Panc1 (cell line): ENCODE measurements around the gene TLE5. TPM values are rescaled to one million over a fixed set of nuclear protein-coding genes. Genes with fewer than 3 reads are reported as not detected.

Experiments
- ATAC-seq: fragments of 200-7000 bp; cut with Tn5 transposase; 2 replicates; pipeline ENCODE4 v1.9.1; 2020; ENCODE audit warnings: mild to moderate bottlenecking, moderate library complexity
- BruUV-seq: library from RNA; stranded (reverse); fragments of 400-500 nt; replicated peaks from 2 replicates; lab custom pipeline; 2021; lab: Mats Ljungman, UMichigan
- CTCF ChIA-PET: fragments of 300-600 bp; sonication (Branson Sonifier 250); formaldehyde crosslinking; loops from one replicate; lab custom pipeline; 2022; ENCODE audit warnings: antibody characterized with exemption; lab: Charles Lee
- POLR2A ChIA-PET: fragments of 300-600 bp; sonication (Branson Sonifier 250); formaldehyde crosslinking; loops from one replicate; lab custom pipeline; 2022; ENCODE audit warnings: antibody characterized with exemption; lab: Charles Lee
- DNase-seq: peaks from one replicate; pipeline ENCODE4 v3.0.0-alpha.2; 2010; ENCODE audit warnings: low read depth, low spot score
- H3K27ac ChIP-seq: 2 replicates; pipeline ENCODE4 v1.5.1; 2011; ENCODE audit warnings: mild to moderate bottlenecking, low read length, inconsistent platforms
- H3K27me3 ChIP-seq: fragments of 200-500 bp; sonication (Bioruptor generic); 2 replicates; pipeline ENCODE4 v1.6.0; 2014; ENCODE audit warnings: low read length, inconsistent platforms; ENCODE audit not compliant: control insufficient read depth, insufficient read depth
- H3K36me3 ChIP-seq: fragments of 200-500 bp; sonication (Bioruptor generic); 2 replicates; pipeline ENCODE4 v1.5.1; 2014; ENCODE audit warnings: inconsistent platforms, mild to moderate bottlenecking, low read length, moderate library complexity; ENCODE audit not compliant: control insufficient read depth, insufficient read depth
- H3K4me1 ChIP-seq: 2 replicates; pipeline ENCODE4 v1.5.1; 2011; ENCODE audit warnings: inconsistent platforms, mild to moderate bottlenecking, low read length, moderate library complexity; ENCODE audit not compliant: control insufficient read depth, insufficient read depth
- H3K4me3 ChIP-seq, 2 experiments: 2 replicates each; pipeline ENCODE4 v1.5.1; 2011 to 2012; ENCODE audit warnings: low read depth in 2 of 2, low read length in 2 of 2, mild to moderate bottlenecking in 2 of 2, inconsistent platforms in 1 of 2, moderate library complexity in 1 of 2
- H3K9me3 ChIP-seq: fragments of 200-500 bp; sonication (Bioruptor generic); 2 replicates; pipeline ENCODE4 v1.5.1; 2014; ENCODE audit warnings: low read depth, mild to moderate bottlenecking, inconsistent platforms, low read length, moderate library complexity; ENCODE audit not compliant: control insufficient read depth, insufficient read depth
- CTCF ChIP-seq: fragments of 450-650 bp; IDR thresholded peaks from 2 replicates; pipeline ENCODE4 v1.5.1; 2017; ENCODE audit warnings: mild to moderate bottlenecking
- POLR2AphosphoS5 ChIP-seq: IDR thresholded peaks from 2 replicates; pipeline ENCODE4 v1.6.1; 2012; ENCODE audit warnings: mild to moderate bottlenecking, low read depth, low read length, moderate library complexity
- REST ChIP-seq, 2 experiments: IDR thresholded peaks; 2 replicates each; pipeline ENCODE4 v1.6.1; 2011 to 2012; ENCODE audit warnings: low read depth in 2 of 2, control low read depth in 1 of 2, low read length in 1 of 2, mild to moderate bottlenecking in 1 of 2, moderate library complexity in 1 of 2; ENCODE audit not compliant: insufficient read depth in 1 of 2
- SIN3A ChIP-seq: IDR thresholded peaks from 2 replicates; pipeline ENCODE4 v1.6.1; 2012; ENCODE audit warnings: low read depth, mild to moderate bottlenecking, low read length, moderate library complexity, borderline replicate concordance; ENCODE audit not compliant: insufficient read depth
- TCF7L2 ChIP-seq: IDR thresholded peaks from 2 replicates; pipeline ENCODE4 v1.6.1; 2011; ENCODE audit warnings: mild to moderate bottlenecking, low read depth, low read length, inconsistent platforms
- in situ Hi-C: cut with HindIII; loops from 2 replicates; pipeline ENCODE4 v1.10.0; 2016; ENCODE audit warnings: low sequenced_read_pairs, low pct_unique_long_range_greater_than_20kb
- intact Hi-C: fragments of 100-400 bp; cut with micrococcal nuclease; formaldehyde crosslinking; loops from one replicate; pipeline ENCODE4 v1.10.0; 2022; ENCODE audit not compliant: unreplicated experiment
- total RNA-seq: library from RNA; stranded (reverse); gene quantifications from one replicate; pipeline ENCODE4 v1.2.1, GENCODE V29; 2021; ENCODE audit not compliant: unreplicated experiment

The TLE5 gene
- total RNA-seq, 1 experiment from 2014 or later = 287 TPM

- no peaks in the 10 kb centered on the region for H3K36me3 ChIP-seq
- H3K27me3 ChIP-seq = no peaks in the 10 kb centered on the region
- DNase-seq (no peak), ATAC-seq (peak; percentile 36; the same call in 1 of the 2 replicates)
- H3K4me3 ChIP-seq = peak overlapping the region; percentile 70 to 82
- ChIA-PET CTCF (interaction anchor here (0.6 kb wide), 1 partner anchor 1213 kb away, joined by 6 read pairs; the partner anchor contains the start of gene ABHD17A), POLR2A (no interaction called here)
- H3K4me1 ChIP-seq = peaks cover 22% of the 10 kb centered on the region
- H3K27ac ChIP-seq = peak overlapping the region; percentile 79
- in situ Hi-C loops (no loop called here), intact Hi-C loops (no loop called here)
- no peaks in the 10 kb centered on the region for H3K9me3 ChIP-seq
- TF ChIP-seq SIN3A = no peak
- TF ChIP-seq TCF7L2 = no peak
- TF ChIP-seq REST (IDR thresholded peaks at IDR 0.05; ENCODE audit: insufficient read depth in 1 of 2, low read depth in 2 of 2, low read length in 1 of 2) = no peak
- TF ChIP-seq CTCF = no peak
- TF ChIP-seq POLR2AphosphoS5 = no peak
- BruUV-seq = TSS peak; percentile 42
Observed at GRCh38 chr19:3098141-3098514, 35.8 kb upstream of the TLE5 start.

- H3K27me3 ChIP-seq = no peaks in the 10 kb centered on the region
- H3K4me3 ChIP-seq = peak overlapping the region; percentile 70 to 82
- no peaks in the 10 kb centered on the region for H3K36me3 ChIP-seq
- no peak for ATAC-seq
- intact Hi-C loops = no loop called here
- BruUV-seq = no TSS peak
- TF ChIP-seq SIN3A (no peak), TCF7L2 (no peak), REST (IDR thresholded peaks at IDR 0.05; ENCODE audit: insufficient read depth in 1 of 2, low read depth in 2 of 2, low read length in 1 of 2) (no peak), POLR2AphosphoS5 (no peak), CTCF (no peak)
- POLR2A ChIA-PET = no interaction called here
- CTCF ChIA-PET = no interaction called here
- H3K27ac ChIP-seq = peak overlapping the region; percentile 79
- peaks cover 22% of the 10 kb centered on the region for H3K4me1 ChIP-seq
- in situ Hi-C loops = no loop called here
- no peak for DNase-seq
- H3K9me3 ChIP-seq = no peaks in the 10 kb centered on the region
Observed at GRCh38 chr19:3097442-3097871, 35.2 kb upstream of the TLE5 start.
